Hepatocyte (in vitro differentiated cells): ENCODE measurements around the gene BMAL1.

ENCODE experiments used
- EZH2 ChIP-seq: fragments of 200-600 bp; sonication (generic); IDR thresholded peaks from 2 replicates; pipeline ENCODE4 v1.6.1; 2016; ENCODE audit warnings: antibody characterized with exemption, mild to moderate bottlenecking, borderline replicate concordance
- TF ChIP-seq, protein P1 (sequence below): fragments of 200-600 bp; sonication (generic); IDR thresholded peaks from 2 replicates; pipeline ENCODE4 v1.5.1; 2016; ENCODE audit warnings: antibody characterized with exemption, mild to moderate bottlenecking; ENCODE audit not compliant: poor library complexity

DNA sequence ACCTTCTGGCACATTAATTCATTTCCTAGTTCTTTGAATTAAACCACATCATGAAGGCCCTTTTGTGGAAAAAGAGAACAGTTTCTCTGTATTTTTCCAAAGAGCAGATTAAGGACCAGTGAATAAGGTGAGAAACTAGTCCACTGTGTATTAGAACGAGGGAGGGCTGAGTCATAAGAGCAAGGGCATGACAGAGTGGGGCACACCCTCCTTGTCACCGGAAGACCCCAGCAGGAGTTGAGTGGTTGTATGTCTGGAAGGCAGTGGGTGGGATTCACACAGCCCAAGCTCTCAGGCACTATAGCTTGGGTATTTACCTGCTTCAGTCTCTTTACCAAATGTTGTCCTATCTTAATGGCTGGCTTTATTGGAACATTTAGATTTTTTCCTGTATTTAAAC is 86.8 kb downstream of the BMAL1 start:
- TF ChIP-seq EZH2, result no peak
- TF ChIP-seq, protein P1, sequence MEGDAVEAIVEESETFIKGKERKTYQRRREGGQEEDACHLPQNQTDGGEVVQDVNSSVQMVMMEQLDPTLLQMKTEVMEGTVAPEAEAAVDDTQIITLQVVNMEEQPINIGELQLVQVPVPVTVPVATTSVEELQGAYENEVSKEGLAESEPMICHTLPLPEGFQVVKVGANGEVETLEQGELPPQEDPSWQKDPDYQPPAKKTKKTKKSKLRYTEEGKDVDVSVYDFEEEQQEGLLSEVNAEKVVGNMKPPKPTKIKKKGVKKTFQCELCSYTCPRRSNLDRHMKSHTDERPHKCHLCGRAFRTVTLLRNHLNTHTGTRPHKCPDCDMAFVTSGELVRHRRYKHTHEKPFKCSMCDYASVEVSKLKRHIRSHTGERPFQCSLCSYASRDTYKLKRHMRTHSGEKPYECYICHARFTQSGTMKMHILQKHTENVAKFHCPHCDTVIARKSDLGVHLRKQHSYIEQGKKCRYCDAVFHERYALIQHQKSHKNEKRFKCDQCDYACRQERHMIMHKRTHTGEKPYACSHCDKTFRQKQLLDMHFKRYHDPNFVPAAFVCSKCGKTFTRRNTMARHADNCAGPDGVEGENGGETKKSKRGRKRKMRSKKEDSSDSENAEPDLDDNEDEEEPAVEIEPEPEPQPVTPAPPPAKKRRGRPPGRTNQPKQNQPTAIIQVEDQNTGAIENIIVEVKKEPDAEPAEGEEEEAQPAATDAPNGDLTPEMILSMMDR, result no peak
